OCI-LY3 (cell line): ENCODE data around the gene TYW1.

Experiments used
- CTCF ChIP-seq: fragments of 200-600, 300-600 bp; sonication (generic); IDR thresholded peaks from 2 replicates; pipeline ENCODE4 v1.5.1; 2014; ENCODE audit warnings: antibody characterized with exemption, low read length, low read depth
- EZH2phosphoT487 ChIP-seq: fragments of 200-600 bp; shearing (Covaris generic); IDR thresholded peaks from 2 replicates; pipeline ENCODE4 v1.6.1; 2018; ENCODE audit warnings: antibody characterized with exemption, mixed run types, low read depth

GRCh38 chr7:67045496-67045995, 48.9 kb downstream of the TYW1 start:
- TF ChIP-seq CTCF (no peak), EZH2phosphoT487 (no peak)
